Fibroblast of mammary gland (primary cell): ENCODE results near the gene KRT16.
"Not testable (repeated sequence)": the region's sequence is repeated elsewhere in the genome, so short reads cannot be mapped to it uniquely, and the experiment has no call there.

Experiments used
- DNase-seq: peaks from one replicate; pipeline ENCODE4 v3.0.0-alpha.2; 2010; ENCODE audit warnings: low read depth
- H3K4me3 ChIP-seq: 2 replicates; pipeline ENCODE4 v1.5.1; 2011; ENCODE audit warnings: low read depth, mild to moderate bottlenecking, low read length, moderate library complexity; ENCODE audit not compliant: control insufficient read depth
- TF ChIP-seq, protein P1 (sequence below): conservative IDR thresholded peaks from 2 replicates; pipeline ENCODE4 v1.5.1; 2011; ENCODE audit warnings: low read depth, low read length, inconsistent platforms; ENCODE audit not compliant: control insufficient read depth, insufficient read depth

Gene KRT16

DNA sequence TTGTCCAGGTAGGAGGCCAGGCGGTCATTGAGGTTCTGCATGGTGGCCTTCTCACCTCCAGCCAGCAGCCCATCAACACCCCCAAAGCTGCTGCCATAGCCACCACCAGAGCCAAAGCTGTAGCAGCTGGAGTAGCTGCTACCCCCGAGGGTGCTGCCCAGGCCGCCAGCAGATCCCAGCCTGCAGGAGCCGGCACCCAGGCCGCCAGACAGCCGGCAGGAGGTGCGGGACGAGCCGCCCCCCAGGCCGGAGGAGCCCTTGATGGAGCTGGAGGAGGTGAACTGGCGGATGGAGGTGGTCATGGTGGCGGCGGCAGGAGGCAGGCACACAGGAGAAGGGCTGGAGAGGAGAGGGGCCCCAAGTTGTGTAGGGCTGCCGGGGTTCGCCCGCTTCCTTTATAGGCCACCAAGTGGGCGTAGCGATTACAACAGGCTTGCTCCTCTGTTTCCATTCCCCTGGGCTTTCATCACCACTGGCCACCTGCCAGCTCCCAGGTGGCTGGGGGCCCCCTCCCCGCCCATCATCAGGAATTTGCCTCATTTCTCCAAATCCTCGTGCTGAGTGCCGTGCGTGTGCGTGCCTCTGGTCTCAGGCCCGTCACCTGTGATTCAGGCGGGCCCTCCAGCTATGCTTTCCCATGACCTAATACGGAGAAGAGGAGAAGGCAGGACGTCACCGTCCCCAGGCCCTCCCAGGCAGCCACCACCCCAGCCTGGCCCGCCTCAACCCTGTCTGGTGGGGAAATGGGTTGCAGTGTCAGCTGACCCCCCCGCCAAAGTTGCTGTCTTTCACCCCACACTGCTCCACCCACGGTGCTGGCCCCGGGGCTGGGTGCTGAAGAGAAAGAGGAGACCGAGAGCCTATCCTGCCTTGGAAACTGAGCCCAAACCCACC is 11.9 kb upstream of the KRT16 start, which contains the start of gene KRT17:
Gene KRT17 (minus strand): TSS at position 368 of the 894 bp plus-strand sequence. CDS start 66 bp downstream, at position 302.
- H3K4me3 ChIP-seq, result no peak within 1 kb of the TSS
- TF ChIP-seq, protein P1, sequence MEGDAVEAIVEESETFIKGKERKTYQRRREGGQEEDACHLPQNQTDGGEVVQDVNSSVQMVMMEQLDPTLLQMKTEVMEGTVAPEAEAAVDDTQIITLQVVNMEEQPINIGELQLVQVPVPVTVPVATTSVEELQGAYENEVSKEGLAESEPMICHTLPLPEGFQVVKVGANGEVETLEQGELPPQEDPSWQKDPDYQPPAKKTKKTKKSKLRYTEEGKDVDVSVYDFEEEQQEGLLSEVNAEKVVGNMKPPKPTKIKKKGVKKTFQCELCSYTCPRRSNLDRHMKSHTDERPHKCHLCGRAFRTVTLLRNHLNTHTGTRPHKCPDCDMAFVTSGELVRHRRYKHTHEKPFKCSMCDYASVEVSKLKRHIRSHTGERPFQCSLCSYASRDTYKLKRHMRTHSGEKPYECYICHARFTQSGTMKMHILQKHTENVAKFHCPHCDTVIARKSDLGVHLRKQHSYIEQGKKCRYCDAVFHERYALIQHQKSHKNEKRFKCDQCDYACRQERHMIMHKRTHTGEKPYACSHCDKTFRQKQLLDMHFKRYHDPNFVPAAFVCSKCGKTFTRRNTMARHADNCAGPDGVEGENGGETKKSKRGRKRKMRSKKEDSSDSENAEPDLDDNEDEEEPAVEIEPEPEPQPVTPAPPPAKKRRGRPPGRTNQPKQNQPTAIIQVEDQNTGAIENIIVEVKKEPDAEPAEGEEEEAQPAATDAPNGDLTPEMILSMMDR, result no peak
- DNase-seq, result no peak

DNA sequence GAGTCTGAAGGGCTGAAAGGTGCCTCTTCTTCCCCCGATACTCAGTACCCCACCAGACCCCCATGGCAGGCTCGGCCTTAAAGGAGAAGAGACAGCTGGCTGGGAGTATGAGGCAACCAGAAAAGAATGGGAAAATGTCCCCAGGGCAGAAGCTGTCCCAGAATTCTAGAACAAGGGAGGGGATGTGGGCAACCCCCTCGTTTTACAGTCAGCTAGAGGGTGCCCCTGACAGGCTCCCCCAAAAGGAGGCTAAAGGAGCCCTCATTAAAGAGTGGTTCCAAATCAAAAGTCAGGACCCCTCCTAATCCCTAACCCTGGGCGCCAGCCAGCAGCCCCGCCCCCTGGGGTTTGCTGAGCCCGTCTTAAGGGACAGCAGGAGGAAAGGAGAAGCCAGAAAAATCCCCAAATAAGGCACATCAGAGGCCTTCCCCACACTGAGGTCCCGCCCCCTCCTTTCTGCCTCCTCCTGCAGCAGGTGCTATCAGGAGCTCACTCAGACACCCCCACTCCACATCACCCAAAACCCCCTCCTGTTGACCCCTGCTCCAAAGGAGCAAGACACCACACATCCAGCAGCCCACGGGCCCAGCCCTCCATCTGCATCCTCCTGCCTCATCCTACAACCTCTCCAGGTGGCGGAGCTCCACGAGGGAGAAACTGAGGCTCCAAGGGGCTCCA is 10.8 kb upstream of the KRT16 start:
- not testable (repeated sequence) for H3K4me3 ChIP-seq, DNase-seq

DNA sequence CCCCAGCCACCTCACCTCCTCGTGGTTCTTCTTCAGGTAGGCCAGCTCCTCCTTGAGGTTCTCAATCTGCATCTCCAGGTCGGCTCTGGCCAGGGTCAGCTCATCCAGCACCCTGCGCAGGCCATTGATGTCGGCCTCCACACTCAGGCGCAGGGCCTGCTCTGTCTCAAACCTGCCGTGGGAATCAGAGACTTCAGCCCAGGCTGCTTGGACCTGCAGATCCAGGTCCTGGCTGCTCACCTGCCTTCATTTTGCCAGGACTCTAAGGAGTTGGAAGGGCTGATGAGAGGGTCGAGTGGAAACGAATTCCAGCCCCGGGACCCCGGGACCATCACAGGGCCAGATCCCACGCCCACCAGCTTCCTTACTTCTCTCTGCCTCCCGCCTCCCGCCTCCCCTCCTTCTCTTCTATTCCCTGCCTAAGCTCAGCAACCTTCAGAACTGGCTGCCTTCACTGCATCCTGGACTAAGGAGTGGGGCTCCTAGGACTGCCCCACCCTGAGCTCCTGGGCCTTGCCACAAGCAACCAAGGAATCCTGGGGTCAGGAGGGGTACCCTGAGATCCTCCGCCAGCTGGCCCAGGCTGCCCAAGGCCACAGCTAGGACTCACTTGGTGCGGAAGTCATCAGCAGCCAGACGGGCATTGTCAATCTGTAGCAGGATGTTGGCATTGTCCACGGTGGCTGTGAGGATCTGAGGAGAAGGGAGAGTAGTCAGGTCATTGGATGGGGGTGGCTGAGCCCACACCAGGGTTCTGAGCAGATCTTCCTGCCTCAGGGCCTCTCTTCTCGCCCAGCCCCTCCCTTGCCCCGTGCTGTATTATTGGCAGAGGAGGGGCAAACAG is 10.0 kb upstream of the KRT16 start:
- DNase-seq, H3K4me3 ChIP-seq: not testable (repeated sequence)

DNA sequence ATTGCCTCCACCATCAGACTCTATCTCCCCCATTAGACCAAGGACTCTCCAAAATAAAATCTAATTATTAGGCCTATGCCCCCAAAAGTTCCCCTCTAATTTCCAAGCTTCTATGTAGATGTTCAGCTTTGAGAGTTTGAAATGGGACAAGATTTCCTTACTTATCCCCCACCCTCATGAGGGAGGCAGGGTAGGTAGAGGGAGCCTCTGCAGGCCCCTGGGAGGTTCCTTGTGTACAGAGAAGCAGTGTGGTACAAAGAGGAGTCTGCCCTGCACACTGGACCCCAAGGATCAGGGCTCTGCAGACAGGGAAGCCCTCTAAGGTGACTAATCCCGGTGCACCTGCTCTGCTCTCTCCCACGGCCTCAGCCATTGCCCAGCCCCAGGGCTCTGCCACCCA is 9.3 kb upstream of the KRT16 start:
- H3K4me3 ChIP-seq, result no peak overlapping the region
- no peak for DNase-seq
- TF ChIP-seq, protein P1, result no peak

DNA sequence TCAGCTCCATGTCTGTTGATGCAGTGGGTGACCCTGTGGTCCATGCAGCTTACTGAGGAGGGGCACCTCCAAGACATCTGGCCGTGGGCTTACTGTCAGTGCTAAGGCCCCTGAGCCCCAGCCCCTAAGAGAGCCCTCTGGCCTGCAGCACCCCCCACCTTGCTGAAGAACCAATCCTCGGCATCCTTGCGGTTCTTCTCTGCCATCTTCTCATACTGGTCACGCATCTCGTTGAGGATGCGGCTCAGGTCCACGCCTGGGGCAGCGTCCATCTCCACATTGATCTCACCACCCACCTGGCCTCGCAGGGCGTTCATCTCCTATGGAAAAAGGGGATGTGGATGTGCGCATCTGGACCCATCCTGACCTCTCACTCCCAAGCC is 8.9 kb upstream of the KRT16 start:
- H3K4me3 ChIP-seq, DNase-seq: not testable (repeated sequence)

DNA sequence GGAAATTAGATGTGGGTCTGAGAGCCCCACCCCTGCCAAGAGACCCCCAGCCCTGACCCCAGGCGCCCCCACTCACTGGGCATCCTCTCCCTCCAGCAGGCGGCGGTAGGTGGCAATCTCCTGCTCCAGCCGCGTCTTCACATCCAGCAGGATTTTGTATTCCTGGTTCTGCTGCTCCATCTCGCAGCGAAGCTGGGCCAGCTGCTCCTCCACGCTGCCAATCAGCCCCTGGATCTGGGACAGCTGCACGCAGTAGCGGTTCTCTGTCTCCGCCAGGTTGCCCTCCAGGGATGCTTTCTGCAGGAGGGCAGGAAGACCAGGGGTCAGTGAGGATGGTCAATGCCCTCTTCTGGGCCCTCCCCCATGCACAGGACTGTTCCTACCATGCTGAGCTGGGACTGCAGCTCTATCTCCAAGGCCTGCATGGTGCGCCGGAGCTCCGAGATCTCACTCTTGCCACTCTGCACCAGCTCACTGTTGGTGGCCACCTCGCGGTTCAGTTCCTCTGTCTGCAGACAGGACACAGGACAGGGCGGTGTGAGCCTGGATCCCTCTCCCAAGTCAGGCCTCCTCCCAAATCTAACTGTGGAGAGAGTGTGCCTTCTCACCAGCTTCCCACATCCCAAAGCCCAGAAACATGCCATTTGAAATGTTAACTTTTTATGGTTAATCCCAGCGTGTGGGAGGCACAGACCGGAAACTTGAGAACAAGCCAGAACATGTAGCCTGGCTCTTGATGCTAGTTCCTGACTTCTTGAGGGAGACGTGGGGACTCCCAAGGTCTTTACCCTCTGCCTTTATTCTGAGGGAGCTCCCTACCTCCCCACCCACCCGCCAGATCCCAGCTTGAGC is 8.2 kb upstream of the KRT16 start:
- DNase-seq, result no peak
- no peak overlapping the region for H3K4me3 ChIP-seq
- TF ChIP-seq, protein P1, result no peak

DNA sequence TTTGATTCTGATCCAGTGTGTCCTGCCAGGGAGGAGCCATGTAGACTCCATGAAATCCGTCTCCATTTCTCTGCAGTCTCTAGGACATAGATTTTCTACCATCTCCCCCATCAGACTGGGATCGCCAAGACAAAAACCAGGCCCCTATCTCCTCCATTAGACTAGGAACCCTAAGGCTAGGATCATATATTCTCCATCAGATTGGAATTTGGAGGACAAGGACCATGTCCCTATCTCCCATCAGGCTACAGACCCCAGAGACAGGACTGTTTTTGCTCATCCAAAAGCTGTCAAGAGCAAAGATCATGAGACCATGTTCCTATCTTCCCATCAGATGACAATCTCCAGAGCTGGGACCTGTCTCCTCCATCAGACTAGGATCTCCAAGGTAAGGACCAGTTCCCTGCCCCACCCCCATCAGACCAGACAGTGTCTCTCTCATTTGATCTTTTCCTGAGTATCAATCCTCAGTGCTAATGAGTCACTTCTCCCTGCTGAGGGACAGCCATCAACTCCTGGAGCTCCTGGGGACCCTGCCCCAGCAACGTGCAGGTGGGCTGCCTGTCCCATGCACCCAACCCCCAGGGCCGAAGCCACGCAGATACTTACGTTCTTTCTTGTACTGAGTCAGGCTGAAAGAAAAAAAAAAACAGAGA is 7.5 kb upstream of the KRT16 start:
- H3K4me3 ChIP-seq, DNase-seq: not testable (repeated sequence)
